Memory B cell (primary cell): ENCODE data around the gene GJA9.
A peak's percentile ranks its signal among the peaks of the same experiment; 100 is the strongest.
"Not testable (repeated sequence)": the region's sequence is repeated elsewhere in the genome, so short reads cannot be mapped to it uniquely, and the experiment has no call there.

ENCODE experiments used
- ATAC-seq: fragments of 150-1000 bp; cut with Tn5 transposase; 2 replicates; pipeline ENCODE4 v1.10.0; 2021; ENCODE audit warnings: low read depth, mild to moderate bottlenecking, moderate library complexity
- DNase-seq, 2 donors: peaks; one replicate each; pipeline ENCODE4 v3.0.0; 2022; ENCODE audit warnings: low spot score in 2 of 2
- H3K27ac Mint-ChIP-seq: one replicate; pipeline ENCODE4 v1.8.0; 2022; ENCODE audit warnings: mild to moderate bottlenecking, moderate library complexity, mixed read lengths
- H3K27me3 Mint-ChIP-seq: one replicate; pipeline ENCODE4 v1.8.0; 2022; ENCODE audit warnings: mixed read lengths
- H3K36me3 Mint-ChIP-seq: one replicate; pipeline ENCODE4 v1.8.0; 2022; ENCODE audit warnings: mild to moderate bottlenecking, mixed read lengths
- H3K4me1 Mint-ChIP-seq: one replicate; pipeline ENCODE4 v1.8.0; 2022; ENCODE audit warnings: mixed read lengths
- H3K4me3 Mint-ChIP-seq: one replicate; pipeline ENCODE4 v1.8.0; 2022; ENCODE audit warnings: mild to moderate bottlenecking, moderate library complexity, mixed read lengths
- H3K9me3 Mint-ChIP-seq: one replicate; pipeline ENCODE4 v1.8.0; 2022; ENCODE audit warnings: mixed read lengths

Gene GJA9

GRCh38 chr1:38860454-38860795 lies 21.0 kb downstream of the GJA9 start:
- H3K36me3 Mint-ChIP-seq, result peaks cover 9% of the 10 kb centered on the region
- ATAC-seq (no peak), DNase-seq (no peak)
- H3K4me1 Mint-ChIP-seq, result peaks cover 17% of the 10 kb centered on the region
- H3K9me3 Mint-ChIP-seq, result no peaks in the 10 kb centered on the region
- peak overlapping the region; percentile 92 for H3K4me3 Mint-ChIP-seq
- H3K27ac Mint-ChIP-seq, result peak overlapping the region; percentile 91
- no peaks in the 10 kb centered on the region for H3K27me3 Mint-ChIP-seq

GRCh38 chr1:38859561-38860453 lies 21.6 kb downstream of the GJA9 start, which contains the start of gene RRAGC:
Gene RRAGC (minus strand): TSS chr1:38859772. CDS start chr1:38859646, 126 bp downstream.
- H3K9me3 Mint-ChIP-seq, result no peaks in the 10 kb centered on the region
- DNase-seq (peak; percentile 95 to 96), ATAC-seq (peak; percentile 90)
- peak within 1 kb of the TSS; percentile 91 for H3K27ac Mint-ChIP-seq
- H3K4me1 Mint-ChIP-seq, result peaks cover 21% of the 10 kb centered on the region
- H3K4me3 Mint-ChIP-seq, result peak within 1 kb of the TSS; percentile 92
- peaks cover 14% of the 10 kb centered on the region for H3K36me3 Mint-ChIP-seq
- no peaks in the 10 kb centered on the region for H3K27me3 Mint-ChIP-seq

- H3K27ac Mint-ChIP-seq, result peak overlapping the region; percentile 91
- DNase-seq (peak; percentile 62 to 71), ATAC-seq (peak; percentile 51)
- no peaks in the 10 kb centered on the region for H3K27me3 Mint-ChIP-seq
- peaks cover 17% of the 10 kb centered on the region for H3K36me3 Mint-ChIP-seq
- H3K9me3 Mint-ChIP-seq, result no peaks in the 10 kb centered on the region
- peak overlapping the region; percentile 92 for H3K4me3 Mint-ChIP-seq
- peaks cover 21% of the 10 kb centered on the region for H3K4me1 Mint-ChIP-seq
These were observed 22.4 kb downstream of the GJA9 start for GRCh38 chr1:38858833-38859560.

DNA sequence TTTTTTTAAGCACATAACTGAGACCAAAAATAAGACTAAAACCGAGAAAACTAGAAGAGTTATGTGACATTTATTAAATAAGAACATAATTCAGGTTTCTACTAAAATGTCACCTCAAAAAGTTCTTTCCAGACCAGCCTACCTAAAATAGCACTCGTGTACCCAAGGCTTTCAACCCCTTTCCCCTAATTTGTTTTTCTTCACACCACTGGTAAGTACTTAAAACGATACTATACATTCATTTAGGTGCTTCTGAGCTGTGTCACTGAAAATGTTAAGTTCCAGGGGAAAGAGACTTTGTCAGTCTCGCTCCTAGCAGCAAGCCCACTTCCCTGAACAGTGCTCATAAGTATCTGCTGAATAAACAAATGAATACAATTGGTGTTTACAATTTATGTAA lies 28.6 kb downstream of the GJA9 start:
- no peaks in the 10 kb centered on the region for H3K9me3 Mint-ChIP-seq
- ATAC-seq, result no peak
- no peak for DNase-seq
- no peak overlapping the region for H3K4me3 Mint-ChIP-seq
- H3K4me1 Mint-ChIP-seq, result peaks cover 15% of the 10 kb centered on the region
- no peaks in the 10 kb centered on the region for H3K27me3 Mint-ChIP-seq
- peaks cover 34% of the 10 kb centered on the region for H3K36me3 Mint-ChIP-seq
- H3K27ac Mint-ChIP-seq, result peak overlapping the region; percentile 63

DNA sequence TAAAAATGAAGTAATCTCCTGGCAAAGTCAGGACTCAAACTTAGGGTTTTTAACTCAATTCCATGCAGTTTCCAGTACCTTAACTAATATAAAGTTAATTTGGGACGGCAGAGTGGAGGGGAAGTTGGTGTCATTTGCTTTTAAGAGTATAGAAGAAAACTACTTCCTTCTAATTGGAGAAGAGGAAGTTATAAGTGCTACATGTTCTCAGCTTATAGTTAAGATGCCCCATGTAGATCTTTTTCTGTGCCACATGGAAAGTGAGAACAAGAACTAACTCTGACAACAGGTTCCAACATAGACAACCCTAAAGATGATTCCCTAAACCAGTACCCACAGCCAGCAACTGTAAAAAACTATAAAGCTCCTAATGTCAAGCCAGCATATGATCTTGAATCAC lies 33.3 kb downstream of the GJA9 start:
- peak overlapping the region; percentile 1 for H3K4me3 Mint-ChIP-seq
- peak in 1 of 2 donors; percentile 7 for DNase-seq
- peak overlapping the region; percentile 26 for H3K27ac Mint-ChIP-seq
- peaks cover 15% of the 10 kb centered on the region for H3K4me1 Mint-ChIP-seq
- H3K9me3 Mint-ChIP-seq, result no peaks in the 10 kb centered on the region
- H3K27me3 Mint-ChIP-seq, result no peaks in the 10 kb centered on the region
- H3K36me3 Mint-ChIP-seq, result peaks cover 40% of the 10 kb centered on the region
- peak; percentile 96 for ATAC-seq

GRCh38 chr1:38846210-38846609 lies 35.2 kb downstream of the GJA9 start:
- Mint-ChIP-seq H3K4me1 (peaks cover 12% of the 10 kb centered on the region), H3K27ac (no peak overlapping the region), H3K4me3 (no peak overlapping the region), H3K9me3 (no peaks in the 10 kb centered on the region), H3K36me3 (peaks cover 32% of the 10 kb centered on the region), H3K27me3 (no peaks in the 10 kb centered on the region)
- ATAC-seq (no peak), DNase-seq (no peak)

- not testable (repeated sequence) for DNase-seq, H3K27ac Mint-ChIP-seq, H3K27me3 Mint-ChIP-seq, H3K4me3 Mint-ChIP-seq, H3K9me3 Mint-ChIP-seq, ATAC-seq
- Mint-ChIP-seq H3K36me3 (peaks cover 32% of the 10 kb centered on the region), H3K4me1 (peaks cover 16% of the 10 kb centered on the region)
These were observed 36.3 kb downstream of the GJA9 start for GRCh38 chr1:38845088-38845487.

- Mint-ChIP-seq H3K4me1 (peaks cover 10% of the 10 kb centered on the region), H3K9me3 (no peaks in the 10 kb centered on the region), H3K4me3 (no peak overlapping the region), H3K36me3 (peaks cover 34% of the 10 kb centered on the region), H3K27me3 (no peaks in the 10 kb centered on the region), H3K27ac (peak overlapping the region; percentile 36)
- ATAC-seq (no peak), DNase-seq (no peak)
These were observed 41.1 kb downstream of the GJA9 start for GRCh38 chr1:38840281-38840680.

- H3K36me3 Mint-ChIP-seq, result peaks cover 27% of the 10 kb centered on the region
- peaks cover 13% of the 10 kb centered on the region for H3K4me1 Mint-ChIP-seq
- ATAC-seq (no peak), DNase-seq (no peak)
- H3K27ac Mint-ChIP-seq, result no peak overlapping the region
- H3K4me3 Mint-ChIP-seq, result no peak overlapping the region
- no peaks in the 10 kb centered on the region for H3K9me3 Mint-ChIP-seq
- H3K27me3 Mint-ChIP-seq, result no peaks in the 10 kb centered on the region
These were observed 42.0 kb downstream of the GJA9 start for GRCh38 chr1:38839363-38839762.

GRCh38 chr1:38836316-38836715 lies 45.1 kb downstream of the GJA9 start:
- not testable (repeated sequence) for ATAC-seq, DNase-seq, H3K4me3 Mint-ChIP-seq, H3K27me3 Mint-ChIP-seq, H3K27ac Mint-ChIP-seq, H3K9me3 Mint-ChIP-seq, H3K4me1 Mint-ChIP-seq
- H3K36me3 Mint-ChIP-seq, result peaks cover 18% of the 10 kb centered on the region

GRCh38 chr1:38834937-38835827 lies 46.2 kb downstream of the GJA9 start:
- peaks cover 7% of the 10 kb centered on the region for H3K27me3 Mint-ChIP-seq
- H3K4me1 Mint-ChIP-seq, result peaks cover 4% of the 10 kb centered on the region
- H3K4me3 Mint-ChIP-seq, result no peak overlapping the region
- H3K27ac Mint-ChIP-seq, result no peak overlapping the region
- peaks cover 13% of the 10 kb centered on the region for H3K36me3 Mint-ChIP-seq
- no peaks in the 10 kb centered on the region for H3K9me3 Mint-ChIP-seq
- DNase-seq (peak; percentile 50 to 71), ATAC-seq (peak; percentile 97)

DNA sequence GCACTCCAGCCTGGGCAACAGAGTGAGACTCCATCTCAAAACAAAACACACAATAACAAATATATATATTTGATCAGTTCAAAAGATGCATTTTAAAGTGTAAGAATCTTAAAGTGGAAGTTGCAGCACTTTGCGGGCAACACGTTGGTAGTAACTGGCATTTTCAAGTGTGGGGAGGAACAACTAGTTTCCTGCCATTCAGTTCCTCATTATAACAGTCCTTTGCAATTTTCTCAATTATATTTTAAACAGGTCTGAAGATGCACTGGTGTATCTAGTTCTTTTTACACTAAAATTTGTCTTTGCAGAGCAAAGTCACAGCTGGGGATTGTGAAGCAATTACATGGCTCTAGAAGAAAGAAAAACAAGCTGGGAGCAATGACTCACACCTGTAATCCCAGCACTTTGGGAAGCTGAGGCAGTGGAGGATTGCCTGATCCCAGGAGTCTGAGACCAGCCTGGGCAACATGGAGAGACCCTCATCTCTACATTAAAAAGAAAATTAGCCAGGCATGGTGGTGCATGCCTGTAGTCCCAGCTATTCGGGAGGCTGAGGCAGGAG lies 47.1 kb downstream of the GJA9 start:
- peaks cover 10% of the 10 kb centered on the region for H3K27me3 Mint-ChIP-seq
- peaks cover 4% of the 10 kb centered on the region for H3K4me1 Mint-ChIP-seq
- H3K27ac Mint-ChIP-seq, result no peak overlapping the region
- no peak for DNase-seq
- no peak overlapping the region for H3K4me3 Mint-ChIP-seq
- no peaks in the 10 kb centered on the region for H3K9me3 Mint-ChIP-seq
- peaks cover 12% of the 10 kb centered on the region for H3K36me3 Mint-ChIP-seq
- ATAC-seq, result no peak

DNA sequence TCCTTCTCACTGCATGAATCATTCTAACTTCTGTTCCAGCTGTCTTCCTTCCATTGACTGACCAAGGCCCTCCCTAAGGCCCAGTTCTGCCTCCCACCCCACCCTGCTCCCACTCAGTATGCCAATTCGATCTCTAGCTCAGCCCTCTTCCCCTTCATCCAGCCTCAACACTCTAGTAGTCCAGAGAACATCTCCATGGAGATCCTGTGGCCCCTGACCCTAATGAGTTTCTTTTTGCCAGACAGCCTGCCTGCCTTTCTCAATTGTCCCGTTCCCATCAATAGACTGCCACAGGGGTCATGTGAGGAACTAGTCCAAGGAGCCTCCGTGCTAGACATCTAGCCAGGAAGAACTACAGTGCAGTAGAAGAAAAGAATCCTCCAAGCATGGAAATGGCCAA lies 48.2 kb downstream of the GJA9 start:
- DNase-seq, result no peak
- Mint-ChIP-seq H3K9me3 (no peaks in the 10 kb centered on the region), H3K4me3 (no peak overlapping the region), H3K36me3 (peaks cover 3% of the 10 kb centered on the region), H3K4me1 (peaks cover 4% of the 10 kb centered on the region), H3K27ac (no peak overlapping the region), H3K27me3 (peaks cover 13% of the 10 kb centered on the region)
- no peak for ATAC-seq
